HPDE6-E6E7 (cell line): Measurements from ENCODE around the gene IHH.

Source experiments
- DNase-seq: peaks from one replicate; pipeline ENCODE4 v3.0.0; 2011; ENCODE audit warnings: missing footprints; ENCODE audit errors: extremely low spot score

Gene IHH

GRCh38 chr2:219019436-219019835 is 41.3 kb downstream of the IHH start:
- no peak for DNase-seq

GRCh38 chr2:219018726-219019125 is 42.0 kb downstream of the IHH start:
- DNase-seq, result no peak

GRCh38 chr2:219018286-219018685 is 42.4 kb downstream of the IHH start:
- DNase-seq, result no peak

GRCh38 chr2:219017201-219017931 is 43.4 kb downstream of the IHH start:
- no peak for DNase-seq

GRCh38 chr2:219016721-219017120 is 44.0 kb downstream of the IHH start:
- no peak for DNase-seq

GRCh38 chr2:219010873-219011272 is 49.8 kb downstream of the IHH start:
- DNase-seq, result no peak

- DNase-seq, result peak; percentile 70
Observed at GRCh38 chr2:219010162-219010756, 50.5 kb downstream of the IHH start.

- DNase-seq, result no peak
Observed at GRCh38 chr2:219009294-219009693, 51.4 kb downstream of the IHH start.
